D721Med (cell line): Measurements from ENCODE around the gene IL6R.

Experiments used
- DNase-seq: peaks from one replicate; pipeline ENCODE4 v3.0.0; 2011; ENCODE audit warnings: low spot score; ENCODE audit not compliant: insufficient read length
- FAIRE-seq: peaks from 2 replicates; lab custom pipeline; 2011; peaks lifted over from hg19 to GRCh38; lab: Jason Lieb, UNC
- CTCF ChIP-seq: IDR thresholded peaks from 2 replicates; pipeline ENCODE4 v1.5.1; 2012; ENCODE audit warnings: mild to moderate bottlenecking, control low read depth; ENCODE audit not compliant: insufficient read depth; ENCODE audit errors: missing control alignments

Gene IL6R

GRCh38 chr1:154454386-154455120 lies 49.4 kb downstream of the IL6R start:
- TF ChIP-seq CTCF = no peak
- FAIRE-seq (no peak), DNase-seq (no peak)

- TF ChIP-seq CTCF = no peak
- DNase-seq = no peak
- FAIRE-seq = no peak
Measured at GRCh38 chr1:154456631-154457030, 51.5 kb downstream of the IL6R start.

GRCh38 chr1:154459080-154459479 lies 53.9 kb downstream of the IL6R start:
- no peak for TF ChIP-seq CTCF
- DNase-seq = no peak

DNA sequence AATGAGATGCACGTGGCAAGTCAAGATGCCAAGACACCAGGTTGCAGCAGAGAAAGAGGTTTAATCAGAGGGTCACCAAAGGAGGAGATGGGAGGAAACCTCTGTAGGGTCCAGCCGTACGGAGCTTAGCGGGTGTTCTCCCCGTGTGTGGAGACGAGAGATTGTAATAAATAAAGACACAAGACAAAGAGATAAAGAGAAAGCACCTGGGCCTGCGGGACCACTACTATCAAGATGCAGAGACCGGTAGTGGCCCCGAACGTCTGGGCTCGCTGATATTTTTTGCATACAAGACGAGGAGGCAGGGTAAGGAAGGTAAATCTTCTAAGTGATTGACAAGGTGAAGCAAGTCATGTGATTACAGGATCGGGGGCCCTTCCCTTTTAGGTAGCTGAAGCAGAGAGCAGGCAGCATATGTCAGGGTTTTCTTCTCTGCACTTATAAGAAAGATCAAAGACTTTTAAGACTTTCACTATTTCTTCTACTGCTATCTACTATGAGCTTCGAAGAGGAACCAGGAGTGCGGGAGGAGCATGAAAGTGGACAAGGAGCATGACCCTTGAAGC lies 55.6 kb downstream of the IL6R start:
- FAIRE-seq = no peak
- no peak for DNase-seq
- no peak for TF ChIP-seq CTCF

More at GRCh38 chr1:154459080-154459479, 53.9 kb downstream of the IL6R start:
- no peak for FAIRE-seq

DNA sequence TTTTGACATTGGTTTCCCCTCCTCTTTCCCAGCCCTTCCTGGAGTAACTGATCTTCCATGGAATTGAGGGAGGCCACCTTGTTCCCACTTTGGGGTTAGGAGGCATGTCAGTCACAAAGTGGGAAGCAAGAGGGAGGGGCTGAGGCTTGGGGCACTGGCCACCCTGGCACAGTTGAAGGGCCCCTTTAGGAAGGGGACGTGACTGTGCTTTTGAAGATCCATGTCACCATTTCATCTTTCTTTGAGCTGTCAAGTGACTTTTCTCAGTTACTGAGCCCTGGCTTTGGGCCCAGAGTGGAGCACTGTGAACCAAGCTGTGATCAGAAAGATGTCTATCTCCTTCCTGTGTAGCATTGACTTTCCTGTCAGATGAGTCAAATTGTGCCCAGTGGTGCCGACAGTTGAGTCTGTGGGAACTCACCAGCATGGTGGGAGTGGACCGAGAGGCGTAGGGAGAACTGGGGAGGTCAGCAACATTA lies 58.4 kb downstream of the IL6R start:
- FAIRE-seq (no peak), DNase-seq (no peak)
- no peak for TF ChIP-seq CTCF

- FAIRE-seq (no peak), DNase-seq (no peak)
- no peak for TF ChIP-seq CTCF
Measured at GRCh38 chr1:154465621-154466195, 60.6 kb downstream of the IL6R start.
